Esophagus (tissue), 2 donors: Measurements from ENCODE around the gene BCAS4. TPM values are rescaled to one million over a fixed set of nuclear protein-coding genes. Genes with fewer than 3 reads are reported as not detected.
"Not testable (repeated sequence)": the region's sequence is repeated elsewhere in the genome, so short reads cannot be mapped to it uniquely, and the experiment has no call there.

ENCODE experiments used
- H3K27ac ChIP-seq, 2 donors: one replicate each; pipeline ENCODE4 v1.5.1; 2013; ENCODE audit warnings: low read depth in 2 of 2, mild to moderate bottlenecking in 2 of 2, inconsistent platforms in 1 of 2, low read length in 1 of 2, moderate library complexity in 1 of 2
- H3K27me3 ChIP-seq, 2 donors: one replicate each; pipeline ENCODE4 v1.6.1; 2013; ENCODE audit warnings: low read length in 2 of 2, control low read depth in 1 of 2, mild to moderate bottlenecking in 1 of 2; ENCODE audit not compliant: insufficient read depth in 2 of 2, control insufficient read depth in 1 of 2
- H3K36me3 ChIP-seq, 2 donors: one replicate each; pipeline ENCODE4 v1.6.1; 2013; ENCODE audit warnings: low read length in 1 of 2; ENCODE audit not compliant: control insufficient read depth in 2 of 2, insufficient read depth in 2 of 2
- H3K4me1 ChIP-seq, 2 donors: one replicate each; pipeline ENCODE4 v1.6.1; 2013; ENCODE audit warnings: low read length in 1 of 2; ENCODE audit not compliant: control insufficient read depth in 2 of 2, insufficient read depth in 2 of 2
- H3K4me3 ChIP-seq, 2 donors: one replicate each; pipeline ENCODE4 v1.5.1; 2013; ENCODE audit warnings: low read length in 2 of 2, mild to moderate bottlenecking in 2 of 2, low read depth in 1 of 2, moderate library complexity in 1 of 2
- H3K9me3 ChIP-seq, 2 donors: one replicate each; pipeline ENCODE4 v1.6.1; 2013; ENCODE audit warnings: mild to moderate bottlenecking in 2 of 2, low read depth in 1 of 2, low read length in 1 of 2, moderate library complexity in 1 of 2; ENCODE audit not compliant: control insufficient read depth in 2 of 2, insufficient read depth in 1 of 2
- WGBS, 2 donors: extraction: QIAGEN DNeasy Blood & Tissue Kit; methylation state at CpG; one replicate each; pipeline ENCODE4 v1.1.7; 2013; 5-methylcytosine and 5-hydroxymethylcytosine counted together
- polyA plus RNA-seq, 2 donors: library from polyadenylated mRNA; stranded (reverse); fragments of 200-250 nt; gene quantifications; one replicate each; pipeline ENCODE4 v1.2.3, GENCODE V29; 2013
- donor health status: healthy with polysubstance abuse.
- donor health status: Bipolar disorder and iron deficiency.

The BCAS4 gene
- polyA plus RNA-seq, 2 donors: 1.2 to 1.5 TPM

DNA sequence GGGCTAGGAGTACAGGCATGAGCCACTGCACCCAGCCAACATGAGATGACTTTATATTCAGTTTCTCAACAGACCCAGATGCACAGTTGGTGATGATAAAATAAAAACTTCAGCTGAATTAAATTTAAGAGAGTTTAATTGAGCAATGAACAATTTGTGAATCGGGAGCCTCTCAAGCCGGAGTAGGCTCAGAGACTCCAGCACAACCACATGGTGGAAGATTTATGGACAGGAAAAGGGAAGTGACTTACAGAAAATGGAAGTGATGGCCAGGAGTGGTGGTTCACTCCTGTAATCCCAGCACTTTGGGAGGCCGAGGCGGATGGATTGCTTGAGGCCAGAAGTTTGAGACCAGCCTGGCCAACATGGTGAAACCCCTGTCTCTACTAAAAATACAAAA lies 10.4 kb upstream of the BCAS4 start:
- Histone ChIP-seq H3K9me3 (no peaks in the 10 kb centered on the region), H3K36me3 (no peaks in the 10 kb centered on the region), H3K27me3 (no peaks in the 10 kb centered on the region), H3K4me1 (no peaks in the 10 kb centered on the region), H3K4me3 (no peak overlapping the region), H3K27ac (no peak overlapping the region)
- 79 to 86% methylated on average over 4 of the region's 4 CpGs for WGBS, 2 donors

DNA sequence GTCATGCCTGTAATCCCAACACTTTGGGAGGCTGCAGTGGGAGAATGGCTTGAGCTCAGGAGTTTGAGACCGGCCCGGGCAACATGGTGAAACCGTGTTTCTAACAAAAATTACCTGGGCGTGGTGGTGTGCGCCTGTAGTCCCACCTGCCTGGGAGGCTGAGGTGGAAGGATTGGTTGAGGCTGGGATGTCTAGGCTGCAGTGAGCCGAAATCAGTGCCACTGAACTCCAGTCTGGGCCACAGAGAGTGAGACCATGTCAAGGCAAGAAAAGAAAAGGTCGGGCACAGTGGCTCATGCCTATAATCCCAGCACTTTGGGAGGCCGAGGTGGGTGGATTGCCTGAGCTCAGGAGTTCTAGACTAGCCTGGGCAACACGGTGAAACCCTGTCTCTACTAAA lies 8.2 kb upstream of the BCAS4 start:
- no peaks in the 10 kb centered on the region for H3K36me3 ChIP-seq
- H3K4me3 ChIP-seq: no peak overlapping the region
- WGBS, 2 donors: 93 to 94% methylated on average over 9 of the region's 9 CpGs

DNA sequence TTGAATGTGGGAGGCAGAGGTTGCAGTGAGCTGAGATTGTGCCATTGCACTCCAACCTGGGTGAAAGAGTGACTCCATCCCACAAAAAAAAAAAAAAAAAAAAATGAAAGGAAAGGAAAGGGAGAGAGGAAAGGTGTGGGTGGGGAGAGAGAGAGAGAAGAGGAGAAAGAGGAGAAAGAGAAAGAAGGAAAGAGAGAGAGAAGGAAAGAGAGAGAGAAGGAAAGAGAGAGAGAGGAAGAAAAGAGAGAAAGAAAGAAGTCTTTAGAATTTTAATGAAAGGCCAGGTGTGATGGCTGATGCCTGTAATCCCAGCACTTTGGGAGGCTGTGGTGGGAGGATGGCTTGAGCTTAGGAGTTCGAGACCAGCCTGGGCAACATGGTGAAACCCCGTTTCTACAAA lies 7.7 kb upstream of the BCAS4 start:
- Histone ChIP-seq H3K4me3 (no peak overlapping the region), H3K9me3 (no peaks in the 10 kb centered on the region), H3K27me3 (no peaks in the 10 kb centered on the region), H3K4me1 (peaks cover 0 to 3% of the 10 kb centered on the region in 2 donors), H3K36me3 (no peaks in the 10 kb centered on the region), H3K27ac (no peak overlapping the region)
- 91 to 96% methylated on average over 2 of the region's 2 CpGs for WGBS, 2 donors

More for the DNA sequence above, 8.2 kb upstream of the BCAS4 start:
- Histone ChIP-seq H3K27me3 (no peaks in the 10 kb centered on the region), H3K9me3 (no peaks in the 10 kb centered on the region), H3K27ac (no peak overlapping the region), H3K4me1 (peaks cover 0 to 3% of the 10 kb centered on the region in 2 donors)

DNA sequence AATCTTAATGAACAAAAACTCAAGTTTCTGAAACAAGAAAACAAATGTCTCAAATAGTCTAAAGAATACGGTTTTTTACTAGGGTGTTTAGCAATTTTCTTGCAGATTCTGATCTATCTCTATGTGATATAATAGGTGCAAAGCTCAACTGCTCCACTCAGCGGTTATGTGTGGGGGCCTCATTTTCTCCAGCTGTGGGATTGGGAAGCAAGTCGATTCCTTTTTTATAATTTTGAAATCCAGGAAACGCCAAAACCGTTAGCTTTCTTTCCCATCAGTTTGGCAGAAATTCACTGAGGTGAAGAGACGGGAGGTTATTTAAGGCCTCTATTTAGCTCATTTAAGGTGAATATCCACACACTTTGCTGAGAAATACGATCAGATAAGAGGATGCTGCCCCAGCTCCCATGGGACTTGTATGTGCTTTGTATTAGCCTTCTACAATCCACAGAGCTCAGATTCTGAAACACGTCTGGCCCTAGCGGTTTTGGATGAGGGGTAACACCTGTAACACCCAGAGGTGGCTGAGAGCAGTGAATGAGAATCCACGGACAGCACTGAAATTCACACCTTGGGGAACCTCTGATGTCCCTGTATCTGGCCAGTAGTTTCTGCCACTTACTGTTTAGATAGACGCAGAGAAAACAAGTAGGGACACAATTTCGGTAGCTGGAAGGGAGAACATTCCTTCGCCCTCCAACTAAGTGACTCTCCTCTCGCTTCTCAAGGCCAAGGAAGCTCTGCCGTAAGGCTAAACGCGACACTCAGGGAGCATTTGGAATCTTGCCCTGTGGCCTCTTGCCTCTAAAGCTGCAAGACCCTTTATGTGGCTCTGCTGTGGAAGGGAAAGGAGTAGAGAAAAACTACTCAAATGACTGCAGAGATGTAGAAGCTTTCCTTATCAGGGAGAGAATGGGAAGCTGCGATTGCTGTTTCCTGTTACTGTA lies 6.5 kb upstream of the BCAS4 start:
- no peaks in the 10 kb centered on the region for H3K9me3 ChIP-seq
- no peak overlapping the region for H3K27ac ChIP-seq
- peaks cover 0 to 3% of the 10 kb centered on the region in 2 donors for H3K4me1 ChIP-seq
- no peaks in the 10 kb centered on the region for H3K36me3 ChIP-seq
- no peaks in the 10 kb centered on the region for H3K27me3 ChIP-seq
- 64 to 71% methylated on average over 18 of the region's 18 CpGs for WGBS, 2 donors
- H3K4me3 ChIP-seq: no peak overlapping the region

DNA sequence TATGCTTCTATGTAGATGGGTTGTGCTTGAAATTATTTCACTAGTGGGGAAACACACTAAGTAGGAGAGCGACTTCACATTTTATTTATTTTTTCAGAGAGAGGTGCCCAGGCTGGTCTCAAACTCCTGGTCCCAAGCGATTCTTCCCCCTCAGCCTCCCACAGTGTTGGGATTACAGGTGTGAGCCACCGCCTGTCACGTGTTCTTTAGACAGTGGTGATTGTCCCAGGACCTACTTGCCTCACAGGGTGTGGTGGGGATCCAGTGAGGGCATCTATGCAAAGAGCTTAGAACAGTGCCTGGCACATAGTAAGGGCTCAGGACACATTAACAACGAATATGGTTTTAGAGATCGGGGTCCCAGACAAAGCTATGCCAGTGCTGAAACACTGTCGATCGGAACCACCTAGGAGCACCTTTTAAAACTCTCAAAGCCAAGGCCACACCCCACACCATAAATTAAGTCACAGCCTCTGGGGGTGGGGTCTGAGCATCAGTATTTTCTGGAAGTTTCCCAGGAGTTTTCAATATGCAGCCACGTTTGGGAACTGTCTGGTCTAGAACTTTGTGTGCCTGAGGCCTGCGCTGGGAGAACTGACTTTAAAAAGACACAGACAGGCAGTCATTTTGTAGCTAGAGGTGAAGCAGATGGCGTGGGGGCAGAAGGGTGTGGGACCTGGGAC lies 4.8 kb upstream of the BCAS4 start:
- 66 to 67% methylated on average over 11 of the region's 11 CpGs for WGBS, 2 donors
- Histone ChIP-seq H3K9me3 (no peaks in the 10 kb centered on the region), H3K27me3 (no peaks in the 10 kb centered on the region), H3K4me3 (no peak overlapping the region), H3K4me1 (peaks cover 0 to 3% of the 10 kb centered on the region in 2 donors), H3K27ac (peak overlapping the region; percentile 32 to 67), H3K36me3 (no peaks in the 10 kb centered on the region)

DNA sequence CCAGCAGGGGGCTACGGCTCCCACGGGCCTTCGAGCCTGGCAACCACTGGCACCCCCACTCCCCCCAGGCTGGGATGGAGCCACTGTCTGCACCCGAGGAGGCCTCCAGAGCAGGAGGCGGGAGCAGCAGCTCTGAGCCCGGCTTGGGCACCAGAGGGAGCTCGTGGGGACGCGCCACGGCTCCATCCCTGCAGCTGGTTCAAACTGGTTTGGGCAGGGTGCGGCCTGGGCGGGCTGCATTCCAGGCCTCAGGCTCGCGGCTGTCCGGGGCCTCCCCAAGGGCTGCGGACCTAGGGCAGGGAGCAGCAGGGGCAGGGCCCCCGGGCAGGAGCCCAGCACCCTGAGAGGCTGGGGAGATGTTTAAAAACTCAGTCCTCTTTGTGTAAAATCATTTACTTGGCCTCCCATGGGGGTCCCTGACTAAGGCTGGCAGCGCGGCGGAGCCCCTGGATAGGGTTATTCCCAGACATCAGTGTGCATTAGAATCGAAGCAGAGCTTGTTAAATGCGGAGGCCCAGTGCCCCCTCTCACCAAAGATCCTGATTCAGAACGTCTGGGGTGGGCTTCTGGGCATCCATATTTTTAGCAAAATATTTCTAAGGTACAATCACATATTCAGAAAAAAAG lies 4.1 kb upstream of the BCAS4 start:
- Histone ChIP-seq H3K4me3 (no peak overlapping the region), H3K4me1 (peaks cover 0 to 3% of the 10 kb centered on the region in 2 donors), H3K9me3 (no peaks in the 10 kb centered on the region), H3K27me3 (no peaks in the 10 kb centered on the region), H3K27ac (peak overlapping the region; percentile 65 to 77), H3K36me3 (no peaks in the 10 kb centered on the region)
- WGBS, 2 donors: 7 to 8% methylated on average over 21 to 23 of the region's 23 CpGs

DNA sequence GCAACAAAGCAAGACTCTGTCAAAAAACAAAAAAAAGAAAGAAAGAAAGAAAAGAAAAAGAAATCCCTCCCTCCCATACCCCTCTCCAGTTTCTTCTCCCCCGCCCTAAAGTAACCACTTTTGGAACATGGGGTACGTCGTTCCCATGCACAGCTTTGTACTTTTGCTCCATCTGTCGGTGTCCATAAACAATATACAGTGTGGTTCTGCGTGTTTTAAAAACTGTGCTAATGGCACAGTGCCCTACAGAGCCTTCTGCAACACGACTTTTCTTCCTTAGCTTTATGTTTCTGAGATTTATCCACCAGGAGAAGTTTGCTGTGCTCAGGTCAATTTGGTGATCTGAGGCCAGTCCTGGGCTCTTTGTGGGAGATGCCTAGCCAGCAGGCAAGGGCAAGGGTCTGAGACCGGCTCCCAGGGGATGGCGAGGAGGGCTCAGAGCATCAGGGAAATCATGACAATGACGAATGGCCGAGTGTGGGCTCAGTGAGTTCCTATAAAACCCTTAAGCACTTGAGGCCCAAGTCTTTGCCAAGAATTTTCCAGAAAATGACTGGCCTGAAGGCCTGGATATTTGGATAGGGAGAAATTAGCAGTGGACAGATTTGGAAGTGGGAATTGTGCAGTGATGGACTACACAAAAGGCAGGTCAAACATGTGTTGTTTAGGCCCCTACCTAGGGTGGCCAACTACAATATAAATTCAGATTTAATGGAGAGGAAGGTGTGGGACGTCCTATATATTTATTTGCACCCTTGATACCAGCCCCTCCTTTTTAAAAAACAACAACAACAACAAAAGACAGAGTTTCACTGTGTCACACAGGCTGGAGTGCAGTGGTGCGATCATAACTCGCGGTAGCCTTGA lies 1.9 kb upstream of the BCAS4 start:
- peak overlapping the region in 1 of 2 donors; percentile 21 for H3K27ac ChIP-seq
- WGBS, 2 donors: 76 to 78% methylated on average over 14 of the region's 14 CpGs
- no peak overlapping the region for H3K4me3 ChIP-seq
- no peaks in the 10 kb centered on the region for H3K9me3 ChIP-seq
- no peaks in the 10 kb centered on the region for H3K36me3 ChIP-seq
- H3K4me1 ChIP-seq: peaks cover 0 to 3% of the 10 kb centered on the region in 2 donors
- H3K27me3 ChIP-seq: no peaks in the 10 kb centered on the region

DNA sequence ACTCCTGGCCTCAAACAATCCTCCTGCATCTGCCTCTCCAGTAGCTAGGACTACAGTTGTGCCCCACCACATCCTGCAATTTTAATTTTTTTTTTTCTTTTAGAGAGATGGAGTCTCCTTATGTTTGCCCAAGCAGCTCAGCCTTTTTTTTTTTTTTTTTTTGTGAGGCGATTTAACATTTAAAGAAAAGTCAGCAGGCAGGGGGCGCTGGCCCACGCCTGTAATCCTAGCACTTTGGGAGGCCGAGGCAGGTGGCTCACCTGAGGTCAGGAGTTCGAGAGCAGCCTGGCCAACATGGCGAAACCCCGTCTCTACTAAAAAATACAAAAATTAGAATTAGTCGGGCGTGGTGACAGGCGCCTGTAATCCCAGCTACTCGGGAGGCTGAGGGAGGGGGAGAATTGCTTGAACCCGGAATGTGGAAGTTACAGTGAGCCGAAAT lies 1.3 kb upstream of the BCAS4 start:
- not testable (repeated sequence) for H3K9me3 ChIP-seq, H3K27ac ChIP-seq, H3K27me3 ChIP-seq, H3K4me1 ChIP-seq, H3K36me3 ChIP-seq, H3K4me3 ChIP-seq
- WGBS, 2 donors: 60 to 63% methylated on average over 13 of the region's 13 CpGs
